Neural cell (in vitro differentiated cells): Measurements from ENCODE around the gene CHL1. TPM values are rescaled to one million over a fixed set of nuclear protein-coding genes. Genes with fewer than 3 reads are reported as not detected.
A peak's percentile ranks its signal among the peaks of the same experiment; 100 is the strongest.

ENCODE experiments used
- H2AFZ ChIP-seq: fragments of 200-600, 300-800 bp; sonication (generic), shearing (Covaris generic); 2 replicates; pipeline ENCODE4 v1.6.0; 2014; ENCODE audit warnings: low read depth, mild to moderate bottlenecking, antibody characterized with exemption, low read length, moderate library complexity
- H3F3A ChIP-seq: fragments of 200-600 bp; shearing (Covaris generic); 2 replicates; pipeline ENCODE4 v1.6.1; 2016; ENCODE audit warnings: mild to moderate bottlenecking, moderate library complexity, mixed read lengths, antibody characterized with exemption, low read length; ENCODE audit not compliant: insufficient read depth, poor library complexity, severe bottlenecking
- H3K27ac ChIP-seq: fragments of 200-600, 300-800 bp; sonication (generic), shearing (Covaris generic); 2 replicates; pipeline ENCODE4 v1.5.1; 2014; ENCODE audit warnings: mild to moderate bottlenecking, low read length, moderate library complexity
- H3K27me3 ChIP-seq: fragments of 300-800, 200-600 bp; sonication (generic), shearing (Covaris generic); 2 replicates; pipeline ENCODE4 v1.6.0; 2014; ENCODE audit warnings: mild to moderate bottlenecking, low read depth, low read length, moderate library complexity; ENCODE audit not compliant: insufficient read depth
- H3K36me3 ChIP-seq: fragments of 300-800, 200-600 bp; sonication (generic), shearing (Covaris generic); 2 replicates; pipeline ENCODE4 v1.5.1; 2014; ENCODE audit warnings: mild to moderate bottlenecking, antibody characterized with exemption, low read length, moderate library complexity; ENCODE audit not compliant: insufficient read depth
- H3K4me2 ChIP-seq: fragments of 300-800, 200-600 bp; sonication (generic), shearing (Covaris generic); 2 replicates; pipeline ENCODE4 v1.6.0; 2014; ENCODE audit warnings: mild to moderate bottlenecking, low read length
- H3K4me3 ChIP-seq: fragments of 300-800, 200-600 bp; sonication (generic), shearing (Covaris generic); 2 replicates; pipeline ENCODE4 v1.5.1; 2014; ENCODE audit warnings: mild to moderate bottlenecking, low read length, moderate library complexity
- H3K79me2 ChIP-seq: fragments of 200-600 bp; shearing (Covaris generic); replicated peaks from 2 replicates; pipeline ENCODE4 v1.6.0; 2014; ENCODE audit warnings: mild to moderate bottlenecking, low read length, moderate library complexity; ENCODE audit not compliant: insufficient read depth
- H3K9ac ChIP-seq: fragments of 300-800, 200-600 bp; sonication (generic), shearing (Covaris generic); 2 replicates; pipeline ENCODE4 v1.6.1; 2016; ENCODE audit warnings: mild to moderate bottlenecking, low read length, mixed read lengths
- H3K9me2 ChIP-seq: fragments of 200-600 bp; shearing (Covaris generic); 2 replicates; pipeline ENCODE4 v1.6.1; 2016; ENCODE audit warnings: mild to moderate bottlenecking, low read length, mixed read lengths; ENCODE audit not compliant: insufficient read depth
- H3K9me3 ChIP-seq: fragments of 200-600, 300-800 bp; sonication (generic), shearing (Covaris generic); 2 replicates; pipeline ENCODE4 v1.6.1; 2016; ENCODE audit warnings: mild to moderate bottlenecking, mixed run types, low read length, moderate library complexity, mixed read lengths
- H4K20me1 ChIP-seq: fragments of 200-600 bp; shearing (Covaris generic); 2 replicates; pipeline ENCODE4 v1.6.1; 2016; ENCODE audit warnings: mild to moderate bottlenecking, mixed run types; ENCODE audit not compliant: insufficient read depth
- EP300 ChIP-seq: fragments of 450-650 bp; conservative IDR thresholded peaks from 2 replicates; pipeline ENCODE4 v1.6.1; 2014; ENCODE audit warnings: antibody characterized with exemption, mild to moderate bottlenecking, moderate library complexity; ENCODE audit not compliant: poor library complexity, severe bottlenecking
- EZH2 ChIP-seq: fragments of 200-600, 300-800 bp; shearing (Covaris generic), sonication (generic); IDR thresholded peaks from 2 replicates; pipeline ENCODE4 v1.6.1; 2014; ENCODE audit warnings: antibody characterized with exemption, low read length, borderline replicate concordance, mild to moderate bottlenecking; ENCODE audit not compliant: insufficient read depth, poor library complexity, severe bottlenecking
- MXI1 ChIP-seq: fragments of 450-650 bp; conservative IDR thresholded peaks from 2 replicates; pipeline ENCODE4 v1.6.1; 2014; ENCODE audit warnings: antibody characterized with exemption, mild to moderate bottlenecking; ENCODE audit not compliant: poor library complexity, severe bottlenecking
- POLR2AphosphoS5 ChIP-seq: IDR thresholded peaks from 2 replicates; pipeline ENCODE4 v1.6.1; 2012
- RAD21 ChIP-seq: fragments of 450-650 bp; conservative IDR thresholded peaks from 2 replicates; pipeline ENCODE4 v1.6.1; 2014; ENCODE audit warnings: antibody characterized with exemption, mild to moderate bottlenecking, moderate library complexity
- REST ChIP-seq: IDR thresholded peaks from 2 replicates; pipeline ENCODE4 v1.6.1; 2012; ENCODE audit warnings: borderline replicate concordance
- SMC3 ChIP-seq: fragments of 450-650 bp; conservative IDR thresholded peaks from 2 replicates; pipeline ENCODE4 v1.6.1; 2014; ENCODE audit warnings: antibody characterized with exemption, mild to moderate bottlenecking, moderate library complexity; ENCODE audit not compliant: poor library complexity
- TAF1 ChIP-seq: IDR thresholded peaks from 2 replicates; pipeline ENCODE4 v1.6.1; 2012; ENCODE audit warnings: low read depth
- polyA plus RNA-seq: library from polyadenylated mRNA; depleted of rRNA; stranded (reverse); fragments of >200 nt; gene quantifications from 2 replicates; pipeline ENCODE4 v1.2.3, GENCODE V29; 2014
- TF ChIP-seq, protein P1 (sequence below): fragments of 450-650 bp; IDR thresholded peaks from 2 replicates; pipeline ENCODE4 v1.5.1; 2014; ENCODE audit warnings: antibody characterized with exemption, mild to moderate bottlenecking, moderate library complexity; ENCODE audit not compliant: poor library complexity, severe bottlenecking

The CHL1 gene
- polyA plus RNA-seq, 1 donor from 2014 or later, result 199 TPM

DNA sequence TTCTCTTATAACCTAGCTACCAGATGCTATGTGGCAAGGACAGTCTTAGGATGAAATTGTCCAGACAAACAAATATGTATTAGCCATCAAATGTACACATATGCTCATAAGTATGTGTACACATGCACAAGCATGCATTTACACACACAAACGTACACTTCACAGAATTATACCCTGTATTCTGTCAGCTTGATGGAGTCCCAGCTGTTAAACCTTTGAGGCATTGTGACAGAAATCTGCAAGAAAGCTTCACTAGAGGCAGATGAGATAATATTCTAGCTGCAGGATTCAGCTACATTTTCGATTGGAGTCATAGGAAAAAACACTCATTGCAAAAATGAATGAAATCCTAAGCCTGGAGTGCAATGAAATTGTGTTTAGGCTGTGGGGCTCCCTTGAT, 110.6 kb downstream of the CHL1 start:
- H2AFZ ChIP-seq, result no peak overlapping the region
- no peaks in the 10 kb centered on the region for H3K27me3 ChIP-seq
- H3K4me2 ChIP-seq, result peak overlapping the region; percentile 24
- H3K9me2 ChIP-seq, result no peaks in the 10 kb centered on the region
- no peaks in the 10 kb centered on the region for H4K20me1 ChIP-seq
- H3K27ac ChIP-seq, result peak overlapping the region; percentile 62
- H3F3A ChIP-seq, result no peaks in the 10 kb centered on the region
- no peaks in the 10 kb centered on the region for H3K79me2 ChIP-seq
- H3K36me3 ChIP-seq, result no peaks in the 10 kb centered on the region
- peak overlapping the region; percentile 26 for H3K4me3 ChIP-seq
- no peaks in the 10 kb centered on the region for H3K9me3 ChIP-seq
- TF ChIP-seq, protein P1, sequence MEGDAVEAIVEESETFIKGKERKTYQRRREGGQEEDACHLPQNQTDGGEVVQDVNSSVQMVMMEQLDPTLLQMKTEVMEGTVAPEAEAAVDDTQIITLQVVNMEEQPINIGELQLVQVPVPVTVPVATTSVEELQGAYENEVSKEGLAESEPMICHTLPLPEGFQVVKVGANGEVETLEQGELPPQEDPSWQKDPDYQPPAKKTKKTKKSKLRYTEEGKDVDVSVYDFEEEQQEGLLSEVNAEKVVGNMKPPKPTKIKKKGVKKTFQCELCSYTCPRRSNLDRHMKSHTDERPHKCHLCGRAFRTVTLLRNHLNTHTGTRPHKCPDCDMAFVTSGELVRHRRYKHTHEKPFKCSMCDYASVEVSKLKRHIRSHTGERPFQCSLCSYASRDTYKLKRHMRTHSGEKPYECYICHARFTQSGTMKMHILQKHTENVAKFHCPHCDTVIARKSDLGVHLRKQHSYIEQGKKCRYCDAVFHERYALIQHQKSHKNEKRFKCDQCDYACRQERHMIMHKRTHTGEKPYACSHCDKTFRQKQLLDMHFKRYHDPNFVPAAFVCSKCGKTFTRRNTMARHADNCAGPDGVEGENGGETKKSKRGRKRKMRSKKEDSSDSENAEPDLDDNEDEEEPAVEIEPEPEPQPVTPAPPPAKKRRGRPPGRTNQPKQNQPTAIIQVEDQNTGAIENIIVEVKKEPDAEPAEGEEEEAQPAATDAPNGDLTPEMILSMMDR, result no peak
- TF ChIP-seq EP300 (peak; percentile 90), REST (peak; percentile 34), RAD21 (no peak), SMC3 (no peak), TAF1 (no peak), POLR2AphosphoS5 (peak; percentile 81), EZH2 (no peak), MXI1 (no peak)
- H3K9ac ChIP-seq, result peak overlapping the region; percentile 5

GRCh38 chr3:308597-309321, 112.2 kb downstream of the CHL1 start:
- no peaks in the 10 kb centered on the region for H3K27me3 ChIP-seq
- H3F3A ChIP-seq, result no peaks in the 10 kb centered on the region
- H3K27ac ChIP-seq, result no peak overlapping the region
- TF ChIP-seq, protein P1, result no peak
- no peak overlapping the region for H3K4me2 ChIP-seq
- H3K9me2 ChIP-seq, result no peaks in the 10 kb centered on the region
- no peak overlapping the region for H3K9ac ChIP-seq
- H3K9me3 ChIP-seq, result no peaks in the 10 kb centered on the region
- H3K4me3 ChIP-seq, result no peak overlapping the region
- H3K36me3 ChIP-seq, result no peaks in the 10 kb centered on the region
- no peaks in the 10 kb centered on the region for H3K79me2 ChIP-seq
- H2AFZ ChIP-seq, result no peak overlapping the region
- H4K20me1 ChIP-seq, result no peaks in the 10 kb centered on the region
